GM19467 (cell line): ENCODE results near the gene FBXL19.
A peak's percentile ranks its signal among the peaks of the same experiment; 100 is the strongest.
"Not testable (repeated sequence)": the region's sequence is repeated elsewhere in the genome, so short reads cannot be mapped to it uniquely, and the experiment has no call there.

ENCODE experiments used
- ATAC-seq: cut with Tn5 transposase; IDR thresholded peaks from one replicate; pipeline ENCODE4 v1.9.1; 2021; ENCODE audit warnings: mild to moderate bottlenecking, moderate library complexity; ENCODE audit not compliant: unreplicated experiment

Gene FBXL19

DNA sequence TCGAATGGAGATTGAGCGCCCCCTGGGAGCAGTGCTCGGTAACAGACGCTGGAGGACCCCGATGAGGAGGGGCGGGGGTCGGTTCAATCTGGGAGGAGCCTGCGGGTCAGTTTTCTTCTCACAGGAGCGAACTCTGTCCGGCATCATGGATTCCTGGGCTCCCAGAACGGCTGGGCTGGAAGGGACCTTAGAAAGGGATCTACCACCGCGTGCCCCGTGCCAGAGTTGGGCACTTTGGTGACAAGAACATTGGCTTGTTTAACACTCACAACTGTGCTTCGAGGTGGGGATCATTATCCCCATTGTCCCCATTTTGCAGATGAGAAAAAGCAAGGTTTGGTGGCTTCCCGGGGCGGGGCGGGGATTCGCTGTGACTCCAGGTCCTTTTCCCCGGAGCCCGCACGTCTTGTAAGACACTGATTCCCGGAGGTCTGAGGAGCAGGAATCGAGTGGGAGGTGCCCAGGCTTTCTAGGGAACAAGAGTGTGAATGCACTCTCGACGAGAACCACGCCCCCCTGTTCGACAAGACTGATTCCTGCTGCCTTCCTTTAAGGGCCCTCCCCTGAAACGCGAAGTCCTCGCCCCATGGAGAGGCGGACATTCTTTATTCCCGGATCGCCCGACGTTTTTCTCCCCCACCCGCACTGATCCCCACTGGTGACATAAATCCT lies 1.5 kb upstream of the FBXL19 start:
- ATAC-seq, result no peak

DNA sequence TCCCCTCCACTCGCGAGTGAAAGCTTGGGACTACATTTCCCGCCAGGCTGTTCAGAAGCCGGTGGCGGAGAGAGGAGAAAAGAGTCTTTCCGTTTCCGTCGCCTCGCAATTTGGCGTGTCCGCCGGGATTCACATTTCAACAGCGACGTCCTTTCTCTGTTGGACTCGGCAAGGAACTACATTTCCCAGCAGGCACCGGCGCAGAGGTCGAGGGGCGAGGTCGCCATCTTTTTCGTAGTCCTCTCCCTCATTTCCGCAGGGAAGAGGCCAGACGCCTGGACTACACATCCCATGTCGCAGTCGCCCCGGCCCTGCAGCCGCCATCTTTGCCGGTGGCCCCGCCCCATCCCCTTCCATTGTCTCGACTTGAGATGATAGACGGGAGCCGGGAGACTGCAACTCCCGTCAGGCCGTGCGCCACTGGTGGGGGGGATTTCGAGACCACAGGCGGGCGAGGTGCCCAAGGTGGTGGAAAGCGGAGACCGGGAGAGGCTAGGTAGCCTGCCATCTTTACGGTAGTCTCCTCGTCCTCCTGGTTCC lies 882 bp upstream of the FBXL19 start:
- ATAC-seq, result peak; percentile 77

- peak; percentile 59 for ATAC-seq
These were observed 324 bp upstream of the FBXL19 start for GRCh38 chr16:30922960-30923535.

- no peak for ATAC-seq
These were observed 922 bp downstream of the FBXL19 start for GRCh38 chr16:30924076-30924912.

DNA sequence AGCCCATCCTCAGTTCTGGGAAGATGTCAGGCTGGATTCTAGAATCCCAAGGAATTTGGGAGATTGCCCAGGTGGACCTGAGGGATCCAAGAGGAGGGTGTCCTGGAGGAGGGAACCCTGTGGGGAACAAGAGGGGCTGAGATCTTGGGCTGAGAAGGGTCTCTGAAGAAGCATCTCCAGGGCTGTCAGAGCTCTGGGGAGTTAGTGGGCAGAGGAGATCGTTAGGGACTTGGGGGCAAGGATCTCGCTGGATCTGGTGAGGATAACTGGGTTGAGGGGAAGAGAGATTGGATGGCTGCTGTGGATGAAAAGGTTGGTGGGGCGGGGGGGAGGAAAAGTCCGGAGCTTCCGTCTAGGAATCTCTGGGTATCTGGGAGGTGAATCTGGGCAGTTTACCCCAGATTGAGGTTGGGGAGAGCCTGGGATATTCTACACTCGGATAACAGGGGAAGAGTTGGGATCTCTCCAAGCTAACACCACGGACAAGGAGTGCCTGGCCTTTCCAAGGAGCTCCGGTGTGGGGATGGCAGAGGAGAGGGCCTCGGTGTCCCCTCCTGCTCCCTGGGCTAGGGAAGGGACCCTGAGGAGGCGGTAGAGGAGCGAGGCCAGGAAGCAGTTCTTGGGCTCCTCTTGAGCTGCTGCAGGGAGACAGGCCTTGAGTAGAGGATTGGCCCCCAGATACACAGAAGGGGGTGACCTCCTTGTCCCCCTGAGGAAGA lies 1.7 kb downstream of the FBXL19 start:
- no peak for ATAC-seq

- ATAC-seq, result no peak
These were observed 2.2 kb downstream of the FBXL19 start for GRCh38 chr16:30925632-30925987.

DNA sequence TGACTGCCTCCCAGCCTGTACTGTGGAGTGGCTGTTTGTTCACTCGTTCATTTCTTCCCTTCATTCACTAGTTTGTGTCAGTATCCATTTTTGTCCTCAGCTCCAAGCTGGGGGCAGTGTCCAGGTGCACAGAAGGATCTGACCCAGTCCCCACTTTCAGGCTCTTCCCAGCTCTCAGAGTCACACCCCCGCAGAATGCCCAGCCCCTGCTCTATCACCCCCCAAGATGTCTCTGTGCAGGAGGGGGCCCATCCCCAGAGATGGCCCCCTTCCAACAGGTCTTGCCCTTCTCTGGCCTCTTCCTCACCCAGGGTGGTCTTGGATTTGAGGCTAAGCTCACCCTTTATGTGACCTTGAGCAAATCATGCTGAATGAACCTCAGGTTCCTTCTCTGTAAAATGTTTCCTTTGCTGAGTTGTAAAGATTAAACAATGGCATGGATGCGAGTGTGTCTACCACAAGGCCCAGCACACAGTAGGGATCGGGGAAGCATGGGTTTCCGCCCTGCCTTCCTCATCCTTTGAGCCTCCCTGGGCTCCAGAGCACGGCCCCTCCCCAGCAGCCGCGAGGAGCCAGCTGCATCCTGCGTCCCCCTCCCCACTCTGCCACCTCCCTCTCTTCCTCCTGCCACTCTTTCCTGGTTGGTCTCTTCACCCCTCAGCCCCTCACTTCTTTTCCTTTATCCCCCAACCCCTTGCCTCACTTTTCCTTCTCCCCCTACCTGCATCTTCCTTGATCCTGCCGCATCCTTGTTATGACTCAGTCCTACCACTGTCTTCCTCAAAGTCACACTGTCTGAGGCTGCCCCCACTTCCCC lies 2.8 kb downstream of the FBXL19 start:
- no peak for ATAC-seq

DNA sequence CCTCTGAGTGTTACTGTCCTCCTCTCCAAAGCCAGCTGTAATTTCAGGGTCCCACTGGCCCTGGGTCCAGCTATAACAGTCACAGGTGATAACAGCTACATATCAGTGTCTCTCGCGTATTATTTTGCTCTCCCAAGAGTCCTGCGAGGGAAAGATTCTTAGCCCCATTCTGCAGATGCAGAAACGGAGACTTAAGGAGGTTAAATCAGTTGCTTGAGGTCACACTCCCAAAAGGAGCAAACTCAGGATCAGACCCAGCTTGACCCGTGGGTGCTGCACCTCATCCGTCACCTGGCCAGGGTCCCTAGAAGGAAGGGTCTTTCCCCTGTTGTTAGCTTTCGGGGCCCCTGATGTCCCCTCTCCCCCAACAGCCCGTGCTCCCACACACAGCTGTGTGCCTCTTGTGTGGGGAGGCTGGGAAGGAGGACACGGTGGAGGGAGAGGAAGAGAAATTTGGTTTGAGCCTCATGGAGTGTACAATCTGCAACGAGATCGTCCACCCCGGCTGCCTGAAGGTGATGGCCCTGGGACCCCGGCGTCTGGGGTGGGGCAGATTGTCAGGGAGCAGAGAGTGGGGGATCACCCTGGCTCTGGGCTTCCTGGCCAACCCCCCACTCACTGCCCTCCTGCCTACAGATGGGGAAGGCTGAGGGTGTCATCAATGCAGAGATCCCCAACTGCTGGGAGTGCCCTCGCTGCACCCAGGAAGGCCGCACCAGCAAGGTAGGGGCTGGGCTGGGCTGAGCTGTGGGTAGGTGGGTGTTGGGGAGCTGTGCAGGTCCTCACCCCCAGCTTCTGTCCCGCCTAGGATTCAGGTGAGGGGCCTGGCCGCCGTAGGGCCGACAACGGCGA lies 3.8 kb downstream of the FBXL19 start:
- ATAC-seq, result no peak

- no peak for ATAC-seq
These were observed 4.5 kb downstream of the FBXL19 start for GRCh38 chr16:30927789-30928378.

GRCh38 chr16:30928390-30928789 lies 5.0 kb downstream of the FBXL19 start:
- no peak for ATAC-seq

GRCh38 chr16:30929167-30929566 lies 5.8 kb downstream of the FBXL19 start:
- ATAC-seq, result no peak

- ATAC-seq, result no peak
These were observed 6.8 kb downstream of the FBXL19 start for GRCh38 chr16:30930160-30930571.

- no peak for ATAC-seq
These were observed 7.8 kb downstream of the FBXL19 start for GRCh38 chr16:30931068-30931650.

GRCh38 chr16:30934827-30935557 lies 11.6 kb downstream of the FBXL19 start:
- ATAC-seq, result no peak

DNA sequence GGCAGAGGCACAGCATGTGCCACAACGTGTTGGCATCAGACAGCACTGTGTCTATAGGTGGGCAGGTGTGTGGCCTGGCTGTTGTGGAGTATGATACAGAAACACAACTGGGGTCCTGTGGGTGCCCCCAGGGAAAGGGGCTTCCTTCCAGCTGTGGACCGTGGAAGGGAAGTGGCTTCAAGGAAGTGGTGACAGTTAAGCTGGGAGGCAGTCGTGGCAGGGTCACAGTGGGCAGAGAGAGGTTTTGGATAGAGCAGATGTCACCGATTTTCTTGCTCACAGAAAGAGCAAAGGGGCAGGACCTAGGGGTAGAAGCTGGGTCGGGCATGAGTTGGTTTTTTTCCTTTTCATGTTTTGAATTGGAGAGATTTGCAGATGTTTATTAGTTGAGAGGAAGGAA lies 14.3 kb downstream of the FBXL19 start:
- ATAC-seq, result no peak

- ATAC-seq, result not testable (repeated sequence)
These were observed 16.2 kb downstream of the FBXL19 start for GRCh38 chr16:30939571-30939970.

DNA sequence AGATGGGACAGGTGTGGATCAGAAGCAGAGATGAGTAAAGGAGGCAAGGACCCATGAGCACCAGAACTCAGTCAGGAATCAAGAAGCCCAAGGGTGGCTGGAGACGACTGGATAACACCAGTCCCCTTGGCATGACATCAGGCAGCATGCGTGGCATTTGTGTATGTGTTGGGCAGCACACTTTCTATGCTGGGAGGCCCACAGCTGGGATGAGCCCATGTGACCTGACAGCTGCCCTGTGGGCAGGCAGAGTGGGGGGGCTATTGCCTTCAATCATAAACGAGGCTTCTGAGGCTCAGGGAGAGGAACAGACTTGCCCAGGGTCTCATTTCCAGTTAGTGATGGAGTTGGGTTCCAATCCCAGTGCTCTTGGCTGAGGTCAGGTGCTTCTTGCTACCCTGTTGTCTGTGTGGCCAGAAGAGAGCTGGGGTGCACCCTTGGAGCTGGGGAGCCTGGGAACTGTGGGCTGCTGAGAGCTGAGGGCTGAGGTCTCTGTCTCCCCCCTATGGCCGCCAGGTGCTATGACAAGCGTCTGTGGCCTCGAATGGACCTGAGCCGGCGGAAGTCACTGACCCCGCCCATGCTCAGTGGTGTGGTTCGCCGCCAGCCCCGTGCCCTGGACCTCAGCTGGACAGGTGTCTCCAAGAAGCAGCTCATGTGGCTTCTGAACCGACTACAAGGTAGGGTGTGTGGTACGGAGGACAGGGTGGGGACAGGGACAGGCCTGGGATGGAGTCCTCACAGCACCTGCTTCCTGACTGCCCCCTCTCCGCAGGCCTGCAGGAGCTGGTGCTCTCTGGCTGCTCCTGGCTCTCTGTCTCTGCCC lies 18.4 kb downstream of the FBXL19 start:
- ATAC-seq, result peak; percentile 82
